Cortex of kidney (tissue), 1 donor: ENCODE measurements around the gene KDR.

Experiments used
- DNase-seq: peaks from one replicate; lab custom pipeline; 2025; lab: John Stamatoyannopoulos, UW

Gene KDR

DNA sequence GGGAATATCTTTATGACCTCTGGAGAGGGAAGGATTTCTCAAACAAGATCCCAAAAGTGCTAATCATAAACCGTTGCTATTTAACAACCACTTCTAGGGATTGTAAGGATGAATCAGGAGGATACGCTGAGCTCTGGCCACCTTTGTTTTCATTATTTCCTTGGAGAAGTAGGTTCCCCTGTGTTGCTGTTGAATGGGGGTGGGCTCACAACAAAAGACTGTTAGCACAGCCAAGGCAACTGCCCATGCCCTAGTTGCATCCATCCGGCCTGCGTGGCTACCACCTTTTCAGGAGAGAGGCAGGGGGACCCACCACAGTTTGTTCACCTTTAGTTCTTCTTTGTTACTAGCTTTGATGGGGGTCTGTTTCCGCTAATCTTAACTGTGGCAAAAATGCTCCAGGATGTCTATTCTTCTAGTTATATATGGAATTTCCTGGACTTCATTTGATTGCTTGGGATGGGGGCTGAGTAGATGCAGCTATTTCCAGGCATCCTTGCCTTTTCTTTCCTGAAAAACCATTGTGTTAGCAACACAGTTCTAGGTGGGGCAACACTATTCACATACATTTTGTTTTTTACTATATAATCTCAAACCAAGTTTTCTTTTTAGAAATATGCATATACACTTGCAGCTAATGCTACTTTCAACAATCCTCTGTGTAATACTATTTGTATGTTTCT is 95.4 kb downstream of the KDR start:
- DNase-seq: no peak

DNA sequence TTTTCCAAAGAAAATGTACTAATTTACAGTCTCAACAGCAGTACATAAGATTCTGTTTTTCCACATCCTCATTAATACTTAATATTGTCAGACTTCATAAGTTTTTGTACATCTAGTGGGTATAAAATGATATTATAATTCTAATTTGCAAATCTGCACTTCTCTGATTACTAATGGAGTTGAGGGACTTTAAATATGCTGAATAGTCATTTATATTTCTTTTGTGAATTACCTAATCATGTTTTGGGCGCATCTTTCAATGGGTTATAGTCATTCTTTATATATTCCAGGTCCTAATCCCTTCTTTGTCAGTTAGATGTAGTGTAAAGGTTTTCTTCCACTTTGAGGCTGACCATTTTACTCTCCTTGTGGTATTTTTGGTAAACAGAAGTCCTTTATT is 96.1 kb downstream of the KDR start:
- DNase-seq: no peak
